ENCODE measurements around the gene NFIC. TPM values are rescaled to one million over a fixed set of nuclear protein-coding genes. Genes with fewer than 3 reads are reported as not detected.

NFIC gene
- total and polyA plus RNA-seq, 10 of the 15 experiments (the other 5 are each of a cell fraction or from before 2014, with no cell fraction given), result 0.71 to 53.5 (median 10.2) TPM

DNA sequence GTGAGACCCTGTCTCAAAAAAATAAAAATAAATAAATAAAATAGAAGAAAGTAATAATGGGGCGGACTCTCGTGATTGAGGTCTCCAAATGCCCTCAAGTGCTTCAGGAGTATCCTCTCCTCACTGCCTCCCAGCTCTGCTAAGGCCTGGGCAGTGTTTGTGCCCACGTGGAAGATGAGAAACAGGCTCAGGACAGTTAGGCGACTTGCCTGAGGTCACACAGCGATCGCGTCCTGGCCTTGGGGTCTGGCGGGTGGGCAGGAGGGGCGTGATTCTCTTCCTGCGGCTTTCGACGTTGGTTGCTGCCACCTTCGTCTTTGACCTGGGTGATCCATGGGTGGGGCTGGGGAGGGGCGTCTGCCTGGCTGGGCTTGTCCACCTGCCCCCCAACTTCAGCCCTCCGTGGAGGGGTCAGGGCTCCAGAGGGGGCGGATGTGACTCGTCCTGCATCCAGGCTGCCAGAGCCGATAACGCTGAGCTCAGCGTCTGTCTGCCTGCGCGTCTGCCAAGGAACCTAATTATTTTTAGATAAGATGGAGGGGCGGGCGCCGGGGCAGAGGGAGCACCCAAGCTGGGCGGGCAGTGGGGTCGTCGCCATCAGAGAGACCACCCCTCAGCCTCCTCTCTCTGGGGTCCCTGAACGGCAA is 56.9 kb downstream of the NFIC start:
- DNase-seq (ENCODE audit: low read depth, low spot score) (no peak), FAIRE-seq (no peak), ATAC-seq (no peak)
- CTCF ChIA-PET, result no interaction called here
- Histone ChIP-seq H3K4me3 (no peak overlapping the region), H4K20me1 (ENCODE audit: control insufficient read depth, insufficient read depth) (no peaks in the 10 kb centered on the region), H3K4me1 (ENCODE audit: control insufficient read depth, insufficient read depth, low read length) (peaks cover 3% of the 10 kb centered on the region), H3K4me2 (ENCODE audit: control insufficient read depth, insufficient read depth) (no peak overlapping the region), H3K9me3 (replicated peaks; ENCODE audit: control insufficient read depth, insufficient read depth, low read length) (no peaks in the 10 kb centered on the region; the same call in 2 of the 3 replicates), H3K27ac (ENCODE audit: control insufficient read depth, insufficient read depth) (no peak overlapping the region), H3K79me2 (ENCODE audit: control insufficient read depth, insufficient read depth, low read length) (no peaks in the 10 kb centered on the region; the same call in 1 of the 2 replicates), H3K27me3 (replicated peaks in 1 of 2; ENCODE audit: control insufficient read depth in 2 of 2, insufficient read depth in 2 of 2, low read length in 1 of 2) (no peaks in the 10 kb centered on the region), H2AFZ (ENCODE audit: control insufficient read depth, low read depth, low read length) (no peak overlapping the region), H3K9ac (ENCODE audit: control insufficient read depth, insufficient read depth, low read length) (no peak overlapping the region), H3K36me3 (ENCODE audit: control insufficient read depth in 2 of 2, insufficient read depth in 2 of 2, low read length in 1 of 2) (peaks cover 4 to 14% of the 10 kb centered on the region in 2 experiments; a peak in 3 of 4 replicates)
- 93% methylated on average over 26 of the region's 29 CpGs for WGBS (ENCODE audit: insufficient coverage, insufficient replicate concordance, low lambda C conversion rate, missing lambda C conversion rate)
- BruUV-seq (replicated peaks), result no TSS peak
- in situ Hi-C loops (cut with MboI), result no loop called here
- POLR2A ChIA-PET, result no interaction called here
- SMC1A ChIA-PET (ENCODE audit: uncharacterized antibody, unreplicated experiment), result no interaction called here
- RAD21 ChIA-PET (ENCODE audit: unreplicated experiment), result no interaction called here
- intact Hi-C loops (cut with micrococcal nuclease; ENCODE audit: unreplicated experiment), result no loop called here
- TF ChIP-seq, protein P1, sequence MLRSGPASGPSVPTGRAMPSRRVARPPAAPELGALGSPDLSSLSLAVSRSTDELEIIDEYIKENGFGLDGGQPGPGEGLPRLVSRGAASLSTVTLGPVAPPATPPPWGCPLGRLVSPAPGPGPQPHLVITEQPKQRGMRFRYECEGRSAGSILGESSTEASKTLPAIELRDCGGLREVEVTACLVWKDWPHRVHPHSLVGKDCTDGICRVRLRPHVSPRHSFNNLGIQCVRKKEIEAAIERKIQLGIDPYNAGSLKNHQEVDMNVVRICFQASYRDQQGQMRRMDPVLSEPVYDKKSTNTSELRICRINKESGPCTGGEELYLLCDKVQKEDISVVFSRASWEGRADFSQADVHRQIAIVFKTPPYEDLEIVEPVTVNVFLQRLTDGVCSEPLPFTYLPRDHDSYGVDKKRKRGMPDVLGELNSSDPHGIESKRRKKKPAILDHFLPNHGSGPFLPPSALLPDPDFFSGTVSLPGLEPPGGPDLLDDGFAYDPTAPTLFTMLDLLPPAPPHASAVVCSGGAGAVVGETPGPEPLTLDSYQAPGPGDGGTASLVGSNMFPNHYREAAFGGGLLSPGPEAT (IDR thresholded peaks at IDR 0.05; ENCODE audit: low read depth), result no peak
- TF ChIP-seq ZNF207 (IDR thresholded peaks at IDR 0.05; ENCODE audit: borderline replicate concordance) (no peak), HCFC1 (IDR thresholded peaks at IDR 0.05; ENCODE audit: low read length) (no peak), BHLHE40 (IDR thresholded peaks at IDR 0.05; ENCODE audit: borderline replicate concordance in 1 of 2, low read depth in 2 of 2, low read length in 1 of 2) (no peak), KLF5 (IDR thresholded peaks at IDR 0.05; ENCODE audit: partially characterized antibody) (no peak), SMARCA5 (IDR thresholded peaks at IDR 0.05) (no peak), POLR2AphosphoS2 (IDR thresholded peaks at IDR 0.05; ENCODE audit: low read depth, low read length) (no peak), ATF2 (IDR thresholded peaks at IDR 0.05; ENCODE audit: low read length) (no peak), POLR2A (IDR thresholded peaks at IDR 0.05; ENCODE audit: low read depth, low read length) (no peak), YY1 (IDR thresholded peaks at IDR 0.05; ENCODE audit: low read depth, low read length) (no peak), ZNF274 (IDR thresholded peaks at IDR 0.05; ENCODE audit: insufficient read depth, insufficient read length) (no peak), HDGF (IDR thresholded peaks at IDR 0.05) (no peak), RAD21 (IDR thresholded peaks at IDR 0.05; ENCODE audit: insufficient read depth, low read depth, low read length) (no peak)
- TF ChIP-seq, protein P2, sequence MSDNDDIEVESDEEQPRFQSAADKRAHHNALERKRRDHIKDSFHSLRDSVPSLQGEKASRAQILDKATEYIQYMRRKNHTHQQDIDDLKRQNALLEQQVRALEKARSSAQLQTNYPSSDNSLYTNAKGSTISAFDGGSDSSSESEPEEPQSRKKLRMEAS (IDR thresholded peaks at IDR 0.05; ENCODE audit: low read depth, low read length), result no peak
- TF ChIP-seq, protein P3, sequence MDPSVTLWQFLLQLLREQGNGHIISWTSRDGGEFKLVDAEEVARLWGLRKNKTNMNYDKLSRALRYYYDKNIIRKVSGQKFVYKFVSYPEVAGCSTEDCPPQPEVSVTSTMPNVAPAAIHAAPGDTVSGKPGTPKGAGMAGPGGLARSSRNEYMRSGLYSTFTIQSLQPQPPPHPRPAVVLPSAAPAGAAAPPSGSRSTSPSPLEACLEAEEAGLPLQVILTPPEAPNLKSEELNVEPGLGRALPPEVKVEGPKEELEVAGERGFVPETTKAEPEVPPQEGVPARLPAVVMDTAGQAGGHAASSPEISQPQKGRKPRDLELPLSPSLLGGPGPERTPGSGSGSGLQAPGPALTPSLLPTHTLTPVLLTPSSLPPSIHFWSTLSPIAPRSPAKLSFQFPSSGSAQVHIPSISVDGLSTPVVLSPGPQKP (IDR thresholded peaks at IDR 0.05; ENCODE audit: low read depth, low read length), result no peak
- TF ChIP-seq, protein P4, sequence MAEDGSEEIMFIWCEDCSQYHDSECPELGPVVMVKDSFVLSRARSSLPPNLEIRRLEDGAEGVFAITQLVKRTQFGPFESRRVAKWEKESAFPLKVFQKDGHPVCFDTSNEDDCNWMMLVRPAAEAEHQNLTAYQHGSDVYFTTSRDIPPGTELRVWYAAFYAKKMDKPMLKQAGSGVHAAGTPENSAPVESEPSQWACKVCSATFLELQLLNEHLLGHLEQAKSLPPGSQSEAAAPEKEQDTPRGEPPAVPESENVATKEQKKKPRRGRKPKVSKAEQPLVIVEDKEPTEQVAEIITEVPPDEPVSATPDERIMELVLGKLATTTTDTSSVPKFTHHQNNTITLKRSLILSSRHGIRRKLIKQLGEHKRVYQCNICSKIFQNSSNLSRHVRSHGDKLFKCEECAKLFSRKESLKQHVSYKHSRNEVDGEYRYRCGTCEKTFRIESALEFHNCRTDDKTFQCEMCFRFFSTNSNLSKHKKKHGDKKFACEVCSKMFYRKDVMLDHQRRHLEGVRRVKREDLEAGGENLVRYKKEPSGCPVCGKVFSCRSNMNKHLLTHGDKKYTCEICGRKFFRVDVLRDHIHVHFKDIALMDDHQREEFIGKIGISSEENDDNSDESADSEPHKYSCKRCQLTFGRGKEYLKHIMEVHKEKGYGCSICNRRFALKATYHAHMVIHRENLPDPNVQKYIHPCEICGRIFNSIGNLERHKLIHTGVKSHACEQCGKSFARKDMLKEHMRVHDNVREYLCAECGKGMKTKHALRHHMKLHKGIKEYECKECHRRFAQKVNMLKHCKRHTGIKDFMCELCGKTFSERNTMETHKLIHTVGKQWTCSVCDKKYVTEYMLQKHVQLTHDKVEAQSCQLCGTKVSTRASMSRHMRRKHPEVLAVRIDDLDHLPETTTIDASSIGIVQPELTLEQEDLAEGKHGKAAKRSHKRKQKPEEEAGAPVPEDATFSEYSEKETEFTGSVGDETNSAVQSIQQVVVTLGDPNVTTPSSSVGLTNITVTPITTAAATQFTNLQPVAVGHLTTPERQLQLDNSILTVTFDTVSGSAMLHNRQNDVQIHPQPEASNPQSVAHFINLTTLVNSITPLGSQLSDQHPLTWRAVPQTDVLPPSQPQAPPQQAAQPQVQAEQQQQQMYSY (CRISPR knock-in tag; IDR thresholded peaks at IDR 0.05), result no peak
